ENCODE data around the gene LGALS7B. TPM values are rescaled to one million over a fixed set of nuclear protein-coding genes. Genes with fewer than 3 reads are reported as not detected.

LGALS7B gene
- polyA plus RNA-seq, 1 donor from 2014 or later: not detected

GRCh38 chr19:38836983-38837626 lies 48.1 kb downstream of the LGALS7B start:
- Histone ChIP-seq H3K4me2 (ENCODE audit: low read length) (no peak overlapping the region), H3K9me3 (ENCODE audit: low read length) (no peaks in the 10 kb centered on the region), H4K20me1 (ENCODE audit: insufficient read depth) (no peaks in the 10 kb centered on the region), H3K4me3 (ENCODE audit: low read length) (no peak overlapping the region), H3K27me3 (ENCODE audit: insufficient read depth, low read depth, low read length) (no peaks in the 10 kb centered on the region), H3F3A (ENCODE audit: insufficient read depth, low read length, poor library complexity, severe bottlenecking) (no peaks in the 10 kb centered on the region), H3K79me2 (replicated peaks; ENCODE audit: insufficient read depth, low read length) (no peaks in the 10 kb centered on the region), H2AFZ (ENCODE audit: low read depth, low read length) (no peak overlapping the region), H3K36me3 (ENCODE audit: insufficient read depth, low read length) (no peaks in the 10 kb centered on the region), H3K27ac (ENCODE audit: low read length) (no peak overlapping the region), H3K9me2 (ENCODE audit: insufficient read depth, low read length) (no peaks in the 10 kb centered on the region), H3K9ac (ENCODE audit: low read length) (no peak overlapping the region)
- TF ChIP-seq, protein P1, sequence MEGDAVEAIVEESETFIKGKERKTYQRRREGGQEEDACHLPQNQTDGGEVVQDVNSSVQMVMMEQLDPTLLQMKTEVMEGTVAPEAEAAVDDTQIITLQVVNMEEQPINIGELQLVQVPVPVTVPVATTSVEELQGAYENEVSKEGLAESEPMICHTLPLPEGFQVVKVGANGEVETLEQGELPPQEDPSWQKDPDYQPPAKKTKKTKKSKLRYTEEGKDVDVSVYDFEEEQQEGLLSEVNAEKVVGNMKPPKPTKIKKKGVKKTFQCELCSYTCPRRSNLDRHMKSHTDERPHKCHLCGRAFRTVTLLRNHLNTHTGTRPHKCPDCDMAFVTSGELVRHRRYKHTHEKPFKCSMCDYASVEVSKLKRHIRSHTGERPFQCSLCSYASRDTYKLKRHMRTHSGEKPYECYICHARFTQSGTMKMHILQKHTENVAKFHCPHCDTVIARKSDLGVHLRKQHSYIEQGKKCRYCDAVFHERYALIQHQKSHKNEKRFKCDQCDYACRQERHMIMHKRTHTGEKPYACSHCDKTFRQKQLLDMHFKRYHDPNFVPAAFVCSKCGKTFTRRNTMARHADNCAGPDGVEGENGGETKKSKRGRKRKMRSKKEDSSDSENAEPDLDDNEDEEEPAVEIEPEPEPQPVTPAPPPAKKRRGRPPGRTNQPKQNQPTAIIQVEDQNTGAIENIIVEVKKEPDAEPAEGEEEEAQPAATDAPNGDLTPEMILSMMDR (IDR thresholded peaks at IDR 0.05; ENCODE audit: poor library complexity, severe bottlenecking): no peak
- TF ChIP-seq EZH2 (IDR thresholded peaks at IDR 0.05; ENCODE audit: borderline replicate concordance, insufficient read depth, low read length, poor library complexity, severe bottlenecking) (no peak), POLR2AphosphoS5 (IDR thresholded peaks at IDR 0.05) (no peak), EP300 (conservative IDR thresholded peaks at IDR 0.05; ENCODE audit: poor library complexity, severe bottlenecking) (no peak), REST (IDR thresholded peaks at IDR 0.05; ENCODE audit: borderline replicate concordance) (no peak), SMC3 (conservative IDR thresholded peaks at IDR 0.05; ENCODE audit: poor library complexity) (no peak), TAF1 (IDR thresholded peaks at IDR 0.05; ENCODE audit: low read depth) (no peak), MXI1 (conservative IDR thresholded peaks at IDR 0.05; ENCODE audit: poor library complexity, severe bottlenecking) (no peak), RAD21 (conservative IDR thresholded peaks at IDR 0.05) (no peak)

DNA sequence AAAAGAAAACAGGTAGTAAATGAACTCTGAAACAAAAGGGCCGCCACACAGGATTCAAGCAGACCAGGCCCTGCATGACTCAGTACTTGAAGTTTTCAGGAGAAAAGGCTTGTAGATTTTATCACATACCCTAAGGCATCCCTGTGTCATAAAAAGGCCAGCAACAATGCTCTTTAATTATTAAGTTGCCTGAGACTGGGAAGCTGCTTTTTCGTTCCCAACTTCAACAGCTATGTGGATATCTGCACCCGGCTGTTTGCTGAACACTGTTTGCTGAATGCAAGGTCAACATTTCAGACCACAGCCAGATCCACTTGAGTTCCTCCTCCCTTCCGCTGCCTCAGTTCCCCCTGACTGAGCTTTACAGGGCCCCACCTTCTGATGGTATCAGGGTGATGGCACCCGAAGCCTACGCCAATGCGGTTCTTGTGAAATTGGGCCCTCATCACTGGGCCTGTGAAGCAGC lies 48.7 kb downstream of the LGALS7B start:
- no peak overlapping the region for H3K4me3 ChIP-seq (ENCODE audit: low read length)
- no peaks in the 10 kb centered on the region for H3K9me3 ChIP-seq (ENCODE audit: low read length)
- H3K4me2 ChIP-seq (ENCODE audit: low read length): no peak overlapping the region
- H4K20me1 ChIP-seq (ENCODE audit: insufficient read depth): no peaks in the 10 kb centered on the region
- H3F3A ChIP-seq (ENCODE audit: insufficient read depth, low read length, poor library complexity, severe bottlenecking): no peaks in the 10 kb centered on the region
- H3K36me3 ChIP-seq (ENCODE audit: insufficient read depth, low read length): peaks cover under 1% of the 10 kb centered on the region
- H3K9me2 ChIP-seq (ENCODE audit: insufficient read depth, low read length): no peaks in the 10 kb centered on the region
- no peaks in the 10 kb centered on the region for H3K27me3 ChIP-seq (ENCODE audit: insufficient read depth, low read depth, low read length)
- H3K27ac ChIP-seq (ENCODE audit: low read length): no peak overlapping the region
- H3K79me2 ChIP-seq (replicated peaks; ENCODE audit: insufficient read depth, low read length): no peaks in the 10 kb centered on the region
- H3K9ac ChIP-seq (ENCODE audit: low read length): no peak overlapping the region
- no peak for TF ChIP-seq TAF1 (IDR thresholded peaks at IDR 0.05; ENCODE audit: low read depth)
- TF ChIP-seq POLR2AphosphoS5 (IDR thresholded peaks at IDR 0.05): no peak
- TF ChIP-seq EZH2 (IDR thresholded peaks at IDR 0.05; ENCODE audit: borderline replicate concordance, insufficient read depth, low read length, poor library complexity, severe bottlenecking): no peak
- no peak for TF ChIP-seq SMC3 (conservative IDR thresholded peaks at IDR 0.05; ENCODE audit: poor library complexity)
- no peak for TF ChIP-seq RAD21 (conservative IDR thresholded peaks at IDR 0.05)
- no peak for TF ChIP-seq EP300 (conservative IDR thresholded peaks at IDR 0.05; ENCODE audit: poor library complexity, severe bottlenecking)
- TF ChIP-seq, protein P1 (IDR thresholded peaks at IDR 0.05; ENCODE audit: poor library complexity, severe bottlenecking): no peak
- TF ChIP-seq MXI1 (conservative IDR thresholded peaks at IDR 0.05; ENCODE audit: poor library complexity, severe bottlenecking): no peak
- TF ChIP-seq REST (IDR thresholded peaks at IDR 0.05; ENCODE audit: borderline replicate concordance): no peak
- H2AFZ ChIP-seq (ENCODE audit: low read depth, low read length): no peak overlapping the region
